Fibroblast of lung (primary cell): ENCODE results near the gene RETSAT. TPM values are rescaled to one million over a fixed set of nuclear protein-coding genes. Genes with fewer than 3 reads are reported as not detected.

ENCODE experiments used
- DNase-seq, 2 donors: peaks; one replicate each; pipeline versions ENCODE4 v3.0.0 to v3.0.0-alpha.2; 2010; ENCODE audit warnings: low read depth in 2 of 2
- H2AFZ ChIP-seq: 2 replicates; pipeline ENCODE4 v1.5.1; 2012; ENCODE audit warnings: low read length, control low read depth, inconsistent platforms
- H3K27ac ChIP-seq: 2 replicates; pipeline ENCODE4 v1.5.1; 2011; ENCODE audit warnings: low read length, control low read depth; ENCODE audit not compliant: insufficient read depth
- H3K27me3 ChIP-seq: 2 replicates; pipeline ENCODE4 v1.5.1; 2011; ENCODE audit warnings: mild to moderate bottlenecking, low read length; ENCODE audit not compliant: control insufficient read depth, insufficient read depth
- H3K36me3 ChIP-seq: 2 replicates; pipeline ENCODE4 v1.5.1; 2011; ENCODE audit warnings: low read length; ENCODE audit not compliant: control insufficient read depth, insufficient read depth
- H3K4me1 ChIP-seq: 2 replicates; pipeline ENCODE4 v1.5.1; 2011; ENCODE audit warnings: low read length; ENCODE audit not compliant: control insufficient read depth, insufficient read depth; ENCODE audit errors: extremely low read depth
- H3K4me2 ChIP-seq: 2 replicates; pipeline ENCODE4 v1.5.1; 2011; ENCODE audit warnings: low read length, control low read depth; ENCODE audit not compliant: insufficient read depth; ENCODE audit errors: extremely low read depth
- H3K4me3 ChIP-seq, 4 experiments: fragments of 200-600 bp in 1 of 4; sonication (generic) in 1 of 4; replicated peaks in 1 of 4; 2 replicates each; pipeline ENCODE4 v1.5.1; 2011 to 2016; ENCODE audit warnings: low read length in 4 of 4, low read depth in 3 of 4, mild to moderate bottlenecking in 3 of 4, control low read depth in 2 of 4, inconsistent platforms in 1 of 4, mixed read lengths in 1 of 4; ENCODE audit not compliant: insufficient read depth in 1 of 4; ENCODE audit errors: control extremely low read depth in 1 of 4
- H3K79me2 ChIP-seq: 2 replicates; pipeline ENCODE4 v1.5.1; 2012; ENCODE audit warnings: mild to moderate bottlenecking, low read length, inconsistent platforms; ENCODE audit not compliant: control insufficient read depth, insufficient read depth
- H3K9ac ChIP-seq: 2 replicates; pipeline ENCODE4 v1.5.1; 2011; ENCODE audit warnings: mild to moderate bottlenecking, low read length, control low read depth; ENCODE audit not compliant: insufficient read depth
- H3K9me3 ChIP-seq: 2 replicates; pipeline ENCODE4 v1.5.1; 2012; ENCODE audit warnings: low read depth, low read length; ENCODE audit not compliant: control insufficient read depth, insufficient read depth
- H4K20me1 ChIP-seq: 2 replicates; pipeline ENCODE4 v1.5.1; 2011; ENCODE audit warnings: low read length; ENCODE audit not compliant: control insufficient read depth, insufficient read depth; ENCODE audit errors: extremely low read depth
- CTCF ChIP-seq, 2 donors: IDR thresholded peaks in 1 of 2; conservative IDR thresholded peaks in 1 of 2; 1 replicate in 1 of 2; 2 replicates in 1 of 2; pipeline ENCODE4 v1.5.1; 2011 to 2012; ENCODE audit warnings: low read length in 2 of 2, control low read depth in 1 of 2, inconsistent platforms in 1 of 2, low read depth in 1 of 2, mild to moderate bottlenecking in 1 of 2
- EZH2 ChIP-seq: IDR thresholded peaks from 2 replicates; pipeline ENCODE4 v1.5.1; 2012; ENCODE audit warnings: low read length, control low read depth, mild to moderate bottlenecking; ENCODE audit errors: missing control alignments
- polyA plus RNA-seq, 2 donors: library from polyadenylated mRNA; depleted of rRNA in 1 of 2; stranded (reverse) in 1 of 2; unstranded in 1 of 2; fragments of >200 nt; gene quantifications; 2 replicates each; pipeline ENCODE4 v1.2.1, GENCODE V29; 2011 to 2012; ENCODE audit warnings: missing spikeins in 1 of 2
- total RNA-seq: library from RNA; depleted of rRNA; stranded (reverse); fragments of >200 nt; gene quantifications from 2 replicates; pipeline ENCODE4 v1.2.1, GENCODE V29; 2014

Gene RETSAT
- total and polyA plus RNA-seq, 2 donors (not counting 1 experiment from before 2014, with no cell fraction given): 38.6 to 87.0 TPM

- Histone ChIP-seq H3K27ac (no peak overlapping the region), H4K20me1 (no peaks in the 10 kb centered on the region), H2AFZ (no peak overlapping the region), H3K27me3 (no peaks in the 10 kb centered on the region), H3K9me3 (no peaks in the 10 kb centered on the region), H3K36me3 (no peaks in the 10 kb centered on the region), H3K4me3 (no peak overlapping the region), H3K4me2 (no peak overlapping the region), H3K9ac (no peak overlapping the region), H3K4me1 (no peaks in the 10 kb centered on the region), H3K79me2 (no peaks in the 10 kb centered on the region)
- no peak for DNase-seq
- TF ChIP-seq EZH2: no peak
- TF ChIP-seq CTCF (conservative IDR thresholded peaks at IDR 0.05 in 1 of 2, IDR thresholded peaks at IDR 0.05 in 1 of 2; ENCODE audit: low read depth in 1 of 2, low read length in 2 of 2): no peak
Measured at GRCh38 chr2:85380048-85380447, 25.7 kb upstream of the RETSAT start.

GRCh38 chr2:85378257-85378656 lies 23.9 kb upstream of the RETSAT start:
- DNase-seq: no peak
- no peaks in the 10 kb centered on the region for H3K4me1 ChIP-seq
- H3K9me3 ChIP-seq: no peaks in the 10 kb centered on the region
- H3K27me3 ChIP-seq: no peaks in the 10 kb centered on the region
- no peaks in the 10 kb centered on the region for H3K79me2 ChIP-seq
- no peaks in the 10 kb centered on the region for H3K36me3 ChIP-seq
- H2AFZ ChIP-seq: no peak overlapping the region
- no peak overlapping the region for H3K4me3 ChIP-seq
- no peak overlapping the region for H3K4me2 ChIP-seq
- no peak overlapping the region for H3K27ac ChIP-seq
- TF ChIP-seq CTCF (conservative IDR thresholded peaks at IDR 0.05 in 1 of 2, IDR thresholded peaks at IDR 0.05 in 1 of 2; ENCODE audit: low read depth in 1 of 2, low read length in 2 of 2) (no peak), EZH2 (no peak)
- H3K9ac ChIP-seq: no peak overlapping the region
- no peaks in the 10 kb centered on the region for H4K20me1 ChIP-seq

GRCh38 chr2:85377083-85377482 lies 22.8 kb upstream of the RETSAT start:
- no peak overlapping the region for H3K4me2 ChIP-seq

More at GRCh38 chr2:85377083-85377482, 22.8 kb upstream of the RETSAT start:
- Histone ChIP-seq H3K79me2 (no peaks in the 10 kb centered on the region), H3K9me3 (no peaks in the 10 kb centered on the region), H3K4me3 (no peak overlapping the region), H4K20me1 (no peaks in the 10 kb centered on the region), H3K36me3 (no peaks in the 10 kb centered on the region), H3K4me1 (no peaks in the 10 kb centered on the region), H3K27ac (no peak overlapping the region), H2AFZ (no peak overlapping the region), H3K27me3 (no peaks in the 10 kb centered on the region), H3K9ac (no peak overlapping the region)
- TF ChIP-seq EZH2 (no peak), CTCF (conservative IDR thresholded peaks at IDR 0.05 in 1 of 2, IDR thresholded peaks at IDR 0.05 in 1 of 2; ENCODE audit: low read depth in 1 of 2, low read length in 2 of 2) (no peak)
- no peak for DNase-seq
